Rectal smooth muscle tissue (tissue), 1 donor: ENCODE measurements around the gene ALAD.
"Not testable (repeated sequence)": the region's sequence is repeated elsewhere in the genome, so short reads cannot be mapped to it uniquely, and the experiment has no call there.

ENCODE experiments used
- H3K27ac ChIP-seq: one replicate; pipeline ENCODE4 v1.7.0; 2013; ENCODE audit warnings: low read depth, low read length, inconsistent platforms
- H3K27me3 ChIP-seq: one replicate; pipeline ENCODE4 v1.7.0; 2013; ENCODE audit warnings: low read length; ENCODE audit not compliant: control insufficient read depth, insufficient read depth
- H3K36me3 ChIP-seq: one replicate; pipeline ENCODE4 v1.7.0; 2013; ENCODE audit warnings: low read length; ENCODE audit not compliant: control insufficient read depth, insufficient read depth
- H3K4me1 ChIP-seq: one replicate; pipeline ENCODE4 v1.7.0; 2013; ENCODE audit warnings: low read length; ENCODE audit not compliant: control insufficient read depth, insufficient read depth
- H3K4me3 ChIP-seq: one replicate; pipeline ENCODE4 v1.7.0; 2013; ENCODE audit warnings: low read length
- H3K9ac ChIP-seq: one replicate; pipeline ENCODE4 v1.7.0; 2013; ENCODE audit warnings: low read length

Gene ALAD

DNA sequence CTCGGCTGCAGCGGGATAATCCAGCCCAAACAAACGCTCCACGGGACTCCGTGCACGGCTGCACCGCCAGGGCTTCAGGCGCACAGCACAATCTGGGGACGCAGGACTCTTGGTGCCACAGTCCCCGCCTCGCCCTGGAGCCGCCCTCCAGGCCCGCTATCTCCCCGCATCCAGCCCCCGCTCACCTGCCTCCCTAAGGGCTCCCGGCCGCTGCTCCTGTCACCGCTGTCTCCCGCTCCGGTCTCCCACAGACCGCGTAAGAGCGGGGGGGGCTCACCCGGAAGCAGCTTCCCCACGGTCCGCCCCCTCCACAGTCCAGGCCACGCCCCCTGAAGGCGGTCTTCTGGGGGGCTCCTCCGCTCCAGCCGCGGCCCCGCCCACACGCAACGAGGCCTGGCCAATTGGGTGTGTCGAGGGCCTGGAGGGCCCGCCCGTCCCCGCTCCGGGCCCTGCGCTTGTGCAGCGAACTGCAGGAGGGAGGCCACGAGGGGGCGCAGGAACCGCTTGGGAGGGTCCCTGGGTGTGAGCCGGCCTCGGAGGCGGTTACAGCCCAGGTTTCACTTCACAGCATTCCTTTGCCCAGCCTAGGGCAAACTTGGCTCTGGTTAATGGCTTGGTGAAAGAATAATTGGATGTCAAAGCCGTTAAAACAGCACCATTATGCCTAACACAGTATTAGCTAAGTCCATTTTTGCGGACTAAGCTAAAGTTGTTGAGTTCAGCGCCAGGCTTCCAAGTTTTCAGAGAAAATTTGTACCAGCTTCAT is at the start of gene ALAD:
TSS of gene ALAD (minus strand) at position 258 of the 766 bp plus-strand sequence. CDS start 7,725 bp downstream, outside the sequence.
- Histone ChIP-seq H3K27ac (peak within 1 kb of the TSS; percentile 78), H3K27me3 (no peaks in the 10 kb centered on the region), H3K9ac (no peak within 1 kb of the TSS)

DNA sequence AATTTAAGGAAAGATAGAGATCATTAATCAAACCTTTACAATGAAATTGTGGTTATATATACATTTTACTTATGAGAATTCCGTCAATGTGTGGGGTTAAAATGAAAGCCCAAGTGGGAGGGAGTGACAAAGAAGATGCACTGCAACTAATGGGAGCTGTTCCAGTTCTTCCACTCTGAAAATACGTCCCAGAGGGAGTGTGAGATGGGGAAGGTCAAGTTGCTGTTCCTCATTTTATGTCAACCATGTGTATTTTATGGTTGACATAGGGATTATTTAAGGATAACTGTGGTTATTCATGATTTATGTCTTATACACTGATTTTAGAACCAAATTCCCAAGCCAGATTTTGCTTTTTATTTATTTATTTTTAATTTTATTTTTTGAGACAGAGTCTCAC is 48.3 kb upstream of the ALAD start:
- Histone ChIP-seq H3K4me1 (no peaks in the 10 kb centered on the region), H3K27me3 (no peaks in the 10 kb centered on the region), H3K36me3 (no peaks in the 10 kb centered on the region), H3K9ac (no peak overlapping the region), H3K4me3 (no peak overlapping the region), H3K27ac (no peak overlapping the region)

More for the DNA sequence above, at the start of gene ALAD:
- Histone ChIP-seq H3K4me1 (peaks cover 5% of the 10 kb centered on the region), H3K4me3 (peak within 1 kb of the TSS; percentile 92), H3K36me3 (no peaks in the 10 kb centered on the region)

DNA sequence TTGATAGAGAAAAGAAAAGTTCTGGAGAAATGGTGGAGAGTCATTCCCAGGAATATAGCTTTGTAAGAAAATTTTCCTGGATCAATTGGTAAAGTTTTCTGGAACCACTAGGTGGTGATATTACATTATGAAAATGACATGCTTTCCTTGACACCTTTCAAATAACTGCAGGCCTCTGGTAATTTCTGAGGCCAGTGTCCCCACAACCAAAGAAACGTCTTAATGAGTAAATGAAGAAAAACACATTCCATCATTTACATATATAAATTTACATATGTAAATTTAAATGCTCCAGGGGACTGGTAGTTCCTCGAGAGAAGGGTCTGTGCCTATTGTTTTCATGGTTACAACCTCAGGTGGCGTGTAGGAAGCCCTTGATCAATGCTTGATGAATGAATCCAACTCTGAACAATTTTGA is 45.2 kb upstream of the ALAD start:
- Histone ChIP-seq H3K4me1 (no peaks in the 10 kb centered on the region), H3K27me3 (no peaks in the 10 kb centered on the region), H3K4me3 (no peak overlapping the region), H3K36me3 (no peaks in the 10 kb centered on the region), H3K9ac (no peak overlapping the region), H3K27ac (no peak overlapping the region)

DNA sequence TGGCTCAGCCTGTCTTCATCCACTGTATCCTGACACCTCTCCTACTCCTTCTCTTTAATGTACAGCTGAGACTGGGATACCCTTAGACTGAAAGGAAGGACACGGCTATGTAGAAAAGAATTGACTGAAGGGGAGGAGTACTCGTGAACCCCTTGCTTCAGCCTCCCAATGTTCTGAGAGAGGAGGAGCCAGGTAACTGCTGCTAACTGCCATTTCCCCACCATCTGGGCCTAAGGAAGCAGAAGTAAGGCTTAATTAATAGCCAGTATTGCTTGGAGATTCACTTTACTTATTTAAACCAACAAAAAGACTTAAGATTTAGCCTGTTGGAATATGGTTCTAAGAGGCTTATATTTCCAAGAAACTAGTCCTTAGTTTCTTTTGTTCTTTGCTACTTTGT is 43.7 kb upstream of the ALAD start:
- Histone ChIP-seq H3K9ac (no peak overlapping the region), H3K4me3 (no peak overlapping the region), H3K36me3 (no peaks in the 10 kb centered on the region), H3K27ac (no peak overlapping the region), H3K27me3 (no peaks in the 10 kb centered on the region), H3K4me1 (no peaks in the 10 kb centered on the region)

DNA sequence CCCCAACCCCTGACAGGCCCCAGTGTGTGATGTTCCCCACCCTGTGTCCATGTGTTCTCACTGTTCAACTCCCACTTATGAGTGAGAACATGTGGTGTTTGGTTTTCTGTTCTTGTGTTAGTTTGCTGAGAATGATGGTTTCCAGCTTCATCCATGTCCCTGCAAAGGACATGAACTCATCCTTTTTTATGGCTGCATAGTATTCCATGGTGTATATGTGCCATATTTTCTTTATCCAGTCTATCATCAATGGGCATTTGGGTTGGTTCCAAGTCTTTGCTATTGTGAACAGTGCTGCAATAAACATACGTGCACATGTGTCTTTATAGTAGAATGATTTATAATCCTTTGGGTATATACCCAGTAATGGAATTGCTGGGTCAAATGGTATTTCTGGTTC is 36.6 kb upstream of the ALAD start:
- H3K36me3 ChIP-seq, H3K4me3 ChIP-seq, H3K27me3 ChIP-seq, H3K9ac ChIP-seq, H3K27ac ChIP-seq, H3K4me1 ChIP-seq: not testable (repeated sequence)

DNA sequence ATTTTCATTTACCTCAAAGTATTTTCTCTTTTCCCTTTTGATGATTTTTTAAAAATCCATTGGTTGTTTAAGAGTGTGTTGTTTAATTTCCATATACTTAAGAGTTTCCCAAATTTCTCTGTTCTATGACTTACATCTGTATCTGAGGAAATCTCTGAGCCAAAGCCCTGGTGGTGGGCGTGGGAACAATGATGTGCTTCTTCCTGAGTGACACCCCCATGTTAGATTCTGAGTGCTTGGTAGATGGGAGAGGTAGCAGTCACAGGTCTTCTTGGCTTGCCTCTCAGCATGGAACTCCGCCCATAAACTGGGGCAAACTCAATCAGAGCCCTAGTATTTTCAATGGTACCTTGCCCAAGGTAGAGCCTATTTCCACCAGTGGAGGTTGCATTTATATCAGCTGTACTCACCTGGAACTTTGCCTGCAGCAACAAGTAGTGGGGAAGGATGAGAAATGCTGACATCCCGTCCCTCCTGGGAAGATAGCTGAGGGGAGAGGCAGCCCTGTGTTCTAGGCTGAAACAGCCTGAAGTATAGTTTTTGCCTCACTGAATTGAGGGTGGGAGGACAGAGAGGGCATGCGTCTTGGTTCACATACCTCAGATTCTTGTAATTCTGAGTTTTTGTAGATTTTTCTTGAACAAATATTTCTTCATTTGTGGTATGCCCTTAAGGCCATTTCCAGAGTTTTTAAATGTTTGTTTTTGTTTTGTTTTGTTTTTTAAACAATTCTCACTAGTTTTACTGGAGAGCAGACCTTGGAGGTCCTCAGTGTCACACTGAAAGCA is 35.8 kb upstream of the ALAD start:
- no peak overlapping the region for H3K27ac ChIP-seq
- no peaks in the 10 kb centered on the region for H3K36me3 ChIP-seq
- H3K27me3 ChIP-seq = no peaks in the 10 kb centered on the region
- H3K9ac ChIP-seq = no peak overlapping the region
- no peak overlapping the region for H3K4me3 ChIP-seq
- H3K4me1 ChIP-seq = no peaks in the 10 kb centered on the region

DNA sequence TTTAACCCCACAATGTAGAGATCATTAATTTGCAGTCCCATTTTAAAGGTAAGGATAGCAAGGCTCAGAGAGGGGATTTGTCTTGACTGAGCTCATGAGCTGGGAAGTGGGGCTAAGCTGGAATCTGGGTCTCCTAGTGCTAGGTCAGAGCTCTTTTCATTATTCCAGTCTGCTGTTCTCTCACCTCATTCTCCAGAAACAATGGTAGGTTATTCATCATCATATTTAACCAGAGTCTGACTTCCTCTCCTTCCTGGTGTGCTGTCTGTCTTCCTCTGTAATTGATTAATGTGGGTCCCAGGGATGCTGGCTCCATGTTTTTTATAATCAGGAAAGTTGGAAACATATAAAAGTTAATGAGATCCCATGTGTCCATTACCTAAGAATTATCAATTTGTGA is 30.1 kb upstream of the ALAD start:
- H3K4me3 ChIP-seq = no peak overlapping the region
- no peaks in the 10 kb centered on the region for H3K4me1 ChIP-seq
- H3K36me3 ChIP-seq = no peaks in the 10 kb centered on the region
- no peak overlapping the region for H3K27ac ChIP-seq
- H3K9ac ChIP-seq = no peak overlapping the region
- H3K27me3 ChIP-seq = no peaks in the 10 kb centered on the region

DNA sequence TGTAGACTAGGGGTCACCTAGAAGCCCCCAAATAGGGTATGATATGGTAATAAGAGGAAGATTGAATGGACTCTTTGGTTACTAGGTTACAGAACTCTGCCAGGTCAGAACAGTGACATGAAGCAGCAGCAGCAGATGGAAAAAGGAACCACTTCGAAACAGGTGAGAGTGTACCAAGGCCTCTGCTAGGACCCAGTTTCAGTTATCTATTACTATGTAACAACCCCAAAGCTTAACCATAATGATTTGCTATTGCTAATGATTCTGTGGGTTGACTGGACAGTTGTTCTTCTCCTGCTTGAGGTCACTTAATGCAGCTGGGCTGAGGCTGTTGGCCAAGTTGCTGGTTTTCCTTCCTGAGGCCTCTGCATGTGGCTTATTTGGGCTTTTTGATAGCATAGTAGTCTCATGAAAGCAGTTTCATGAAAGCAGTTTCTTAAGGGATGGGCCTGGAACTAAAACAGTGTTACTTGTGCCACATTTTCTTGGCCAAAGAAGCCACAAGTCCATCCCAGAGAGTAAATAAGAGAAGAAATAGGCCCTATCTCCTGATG is 27.1 kb upstream of the ALAD start:
- H3K27me3 ChIP-seq = no peaks in the 10 kb centered on the region
- no peak overlapping the region for H3K27ac ChIP-seq
- no peak overlapping the region for H3K4me3 ChIP-seq
- no peak overlapping the region for H3K9ac ChIP-seq
- no peaks in the 10 kb centered on the region for H3K36me3 ChIP-seq
- no peaks in the 10 kb centered on the region for H3K4me1 ChIP-seq

DNA sequence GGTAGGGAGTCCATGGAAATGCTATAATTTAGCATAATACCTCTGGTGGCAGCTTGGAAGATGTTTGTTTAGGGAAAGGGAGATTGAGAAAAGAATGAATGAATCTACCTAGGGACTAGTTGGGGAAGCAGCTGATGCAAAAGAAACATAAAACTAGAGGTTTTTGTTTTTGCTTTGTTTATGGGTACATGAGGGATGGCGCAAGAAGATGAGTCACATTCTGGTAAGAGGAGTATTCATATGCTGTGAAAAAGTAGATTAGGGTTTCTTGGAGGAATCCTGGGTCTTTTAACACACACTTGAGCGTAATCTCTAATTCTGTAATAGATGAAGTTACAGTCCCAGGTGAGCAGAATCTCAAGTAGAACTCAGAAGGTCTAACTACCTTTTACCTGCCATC is 26.5 kb upstream of the ALAD start:
- Histone ChIP-seq H3K27ac (no peak overlapping the region), H3K27me3 (no peaks in the 10 kb centered on the region), H3K4me3 (no peak overlapping the region), H3K9ac (no peak overlapping the region), H3K4me1 (no peaks in the 10 kb centered on the region), H3K36me3 (no peaks in the 10 kb centered on the region)

DNA sequence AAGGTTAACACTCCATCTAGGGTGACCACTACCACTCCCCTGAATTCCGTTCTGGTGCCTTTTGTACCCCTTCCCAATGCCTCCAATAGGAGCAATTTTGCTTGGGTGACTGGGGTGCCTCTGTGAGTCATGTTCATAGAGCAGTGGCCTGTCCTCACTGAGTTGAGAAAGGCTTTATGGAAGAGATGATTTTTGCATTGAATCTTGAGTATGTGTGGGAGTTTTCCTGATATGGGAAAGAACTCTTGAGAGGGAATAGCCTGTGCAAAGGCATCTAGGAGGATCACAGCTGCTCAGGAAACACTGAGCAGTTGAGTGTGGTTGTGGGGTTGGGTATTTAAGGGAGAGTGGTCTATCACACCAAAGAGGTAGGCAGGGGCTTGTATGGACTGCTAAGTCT is 25.6 kb upstream of the ALAD start:
- Histone ChIP-seq H3K9ac (no peak overlapping the region), H3K4me3 (no peak overlapping the region), H3K36me3 (no peaks in the 10 kb centered on the region), H3K4me1 (no peaks in the 10 kb centered on the region), H3K27me3 (no peaks in the 10 kb centered on the region), H3K27ac (no peak overlapping the region)

DNA sequence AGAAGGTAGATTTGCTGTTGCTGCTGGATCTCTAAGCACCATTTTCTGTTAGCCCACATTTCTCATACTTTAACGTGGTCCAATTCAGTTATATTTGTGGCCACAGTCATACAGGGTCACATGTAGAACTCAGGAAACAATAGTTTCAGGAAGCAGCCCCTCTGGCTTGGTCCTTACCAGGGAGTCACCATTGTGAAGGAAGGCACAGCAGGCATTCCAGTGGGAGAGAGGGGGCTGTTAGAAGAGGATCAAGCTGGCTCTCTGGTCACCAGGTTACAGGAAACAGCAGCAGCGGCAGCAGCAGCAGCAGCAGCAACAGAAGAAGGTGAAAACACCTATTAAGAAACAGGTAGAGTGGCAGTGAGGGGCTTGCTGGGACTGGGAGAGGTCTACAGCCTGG is 24.0 kb upstream of the ALAD start:
- Histone ChIP-seq H3K36me3 (no peaks in the 10 kb centered on the region), H3K4me1 (no peaks in the 10 kb centered on the region), H3K4me3 (no peak overlapping the region), H3K27ac (no peak overlapping the region), H3K27me3 (no peaks in the 10 kb centered on the region), H3K9ac (no peak overlapping the region)

DNA sequence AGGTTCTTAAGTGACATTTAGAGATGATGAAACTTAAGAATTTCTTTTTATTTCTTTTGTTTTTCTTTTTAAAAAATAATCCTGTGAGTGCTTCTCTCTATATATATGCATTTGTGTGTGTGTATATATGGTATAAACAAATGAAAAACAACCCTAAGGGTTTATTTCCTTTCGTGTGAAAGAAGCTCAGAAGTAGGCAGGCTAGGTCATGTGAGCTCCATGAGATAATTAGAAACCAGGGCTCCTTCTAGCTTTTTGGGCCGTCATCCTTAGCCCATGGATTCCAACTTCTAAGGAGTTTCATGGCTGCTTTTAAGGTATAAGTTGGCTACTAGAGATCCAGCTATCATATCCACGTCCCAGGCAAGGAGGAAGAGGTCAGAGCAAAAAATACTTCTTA is 20.6 kb upstream of the ALAD start:
- no peak overlapping the region for H3K27ac ChIP-seq
- H3K9ac ChIP-seq = no peak overlapping the region

More for the DNA sequence above, 20.6 kb upstream of the ALAD start:
- Histone ChIP-seq H3K36me3 (no peaks in the 10 kb centered on the region), H3K4me3 (no peak overlapping the region), H3K27me3 (no peaks in the 10 kb centered on the region), H3K4me1 (no peaks in the 10 kb centered on the region)
